RKO (cell line): ENCODE results near the gene STARD7.

ENCODE experiments used
- DNase-seq: peaks from one replicate; pipeline ENCODE4 v3.0.0-alpha.2; 2016; ENCODE audit warnings: low spot score

The STARD7 gene

GRCh38 chr2:96197546-96198255 lies 10.9 kb downstream of the STARD7 start:
- DNase-seq: peak; percentile 20

GRCh38 chr2:96195410-96196066 lies 13.1 kb downstream of the STARD7 start:
- no peak for DNase-seq

- no peak for DNase-seq
Measured at GRCh38 chr2:96191937-96192670, 16.5 kb downstream of the STARD7 start.

GRCh38 chr2:96188821-96189526 lies 19.7 kb downstream of the STARD7 start:
- DNase-seq: no peak

GRCh38 chr2:96186562-96186961 lies 22.1 kb downstream of the STARD7 start:
- no peak for DNase-seq

GRCh38 chr2:96185516-96185915 lies 23.1 kb downstream of the STARD7 start:
- no peak for DNase-seq

GRCh38 chr2:96184989-96185388 lies 23.6 kb downstream of the STARD7 start:
- DNase-seq: no peak

GRCh38 chr2:96184188-96184587 lies 24.4 kb downstream of the STARD7 start:
- no peak for DNase-seq

GRCh38 chr2:96181529-96181928 lies 27.1 kb downstream of the STARD7 start:
- DNase-seq: no peak

- no peak for DNase-seq
Measured at GRCh38 chr2:96180521-96180920, 28.1 kb downstream of the STARD7 start.

- DNase-seq: no peak
Measured at GRCh38 chr2:96180002-96180401, 28.6 kb downstream of the STARD7 start.

GRCh38 chr2:96176661-96177060 lies 32.0 kb downstream of the STARD7 start:
- no peak for DNase-seq

- DNase-seq: no peak
Measured at GRCh38 chr2:96175951-96176350, 32.7 kb downstream of the STARD7 start.

GRCh38 chr2:96174251-96175144 lies 34.1 kb downstream of the STARD7 start:
- DNase-seq: peak; percentile 68

GRCh38 chr2:96171831-96172230 lies 36.8 kb downstream of the STARD7 start:
- no peak for DNase-seq

- DNase-seq: no peak
Measured at GRCh38 chr2:96170626-96171025, 38.0 kb downstream of the STARD7 start.

GRCh38 chr2:96169868-96170507 lies 38.6 kb downstream of the STARD7 start:
- DNase-seq: no peak

GRCh38 chr2:96167407-96168013 lies 41.1 kb downstream of the STARD7 start:
- no peak for DNase-seq

GRCh38 chr2:96164459-96165184 lies 44.0 kb downstream of the STARD7 start:
- no peak for DNase-seq
